Activated CD8-positive, alpha-beta memory T cell treated with anti-CD3 and anti-CD28 coated beads for 36 hours (primary cell): ENCODE data around the gene TOM1. TPM values are rescaled to one million over a fixed set of nuclear protein-coding genes. Genes with fewer than 3 reads are reported as not detected.

Experiments
- CTCF ChIA-PET: fragments of 350-600 bp; sonication (Branson Sonifier 250); formaldehyde crosslinking; loops from one replicate; lab custom pipeline; 2021; ENCODE audit warnings: antibody characterized with exemption; lab: Charles Lee
- POLR2A ChIA-PET: fragments of 350-600 bp; sonication (Branson Sonifier 250); formaldehyde crosslinking; loops from one replicate; lab custom pipeline; 2021; ENCODE audit warnings: antibody characterized with exemption; lab: Charles Lee
- total RNA-seq, 2 experiments: library from RNA; stranded (reverse); gene quantifications; one replicate each; pipeline ENCODE4 v1.2.3, GENCODE V29; 2021

TOM1 gene
- total RNA-seq, 2 experiments from 2014 or later, result 12.2 to 13.2 TPM

DNA sequence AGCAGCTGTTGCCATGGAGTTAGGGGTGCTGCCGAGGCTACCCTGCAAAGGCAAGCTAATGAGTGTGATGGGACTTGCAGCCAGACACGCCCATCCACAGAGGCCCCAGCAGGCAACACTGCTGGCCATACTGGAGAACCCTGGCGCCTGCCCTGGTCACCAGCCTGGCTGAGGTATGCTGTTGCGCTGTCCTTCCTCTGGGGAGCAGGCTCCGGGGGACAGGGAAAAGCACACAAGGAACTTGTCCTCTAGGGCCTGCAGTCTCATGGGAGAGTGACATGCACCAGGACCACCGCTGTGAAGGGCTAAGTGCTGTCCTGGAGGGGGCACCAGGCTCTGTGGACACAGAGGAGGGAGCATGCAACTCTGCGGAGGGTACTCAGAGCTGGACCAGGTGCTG is 35.8 kb downstream of the TOM1 start:
- ChIA-PET POLR2A (no interaction called here), CTCF (interaction anchor here (1.7 kb wide), 1 partner anchor 13 kb away, joined by 5 read pairs; no protein-coding TSS in a partner anchor)

DNA sequence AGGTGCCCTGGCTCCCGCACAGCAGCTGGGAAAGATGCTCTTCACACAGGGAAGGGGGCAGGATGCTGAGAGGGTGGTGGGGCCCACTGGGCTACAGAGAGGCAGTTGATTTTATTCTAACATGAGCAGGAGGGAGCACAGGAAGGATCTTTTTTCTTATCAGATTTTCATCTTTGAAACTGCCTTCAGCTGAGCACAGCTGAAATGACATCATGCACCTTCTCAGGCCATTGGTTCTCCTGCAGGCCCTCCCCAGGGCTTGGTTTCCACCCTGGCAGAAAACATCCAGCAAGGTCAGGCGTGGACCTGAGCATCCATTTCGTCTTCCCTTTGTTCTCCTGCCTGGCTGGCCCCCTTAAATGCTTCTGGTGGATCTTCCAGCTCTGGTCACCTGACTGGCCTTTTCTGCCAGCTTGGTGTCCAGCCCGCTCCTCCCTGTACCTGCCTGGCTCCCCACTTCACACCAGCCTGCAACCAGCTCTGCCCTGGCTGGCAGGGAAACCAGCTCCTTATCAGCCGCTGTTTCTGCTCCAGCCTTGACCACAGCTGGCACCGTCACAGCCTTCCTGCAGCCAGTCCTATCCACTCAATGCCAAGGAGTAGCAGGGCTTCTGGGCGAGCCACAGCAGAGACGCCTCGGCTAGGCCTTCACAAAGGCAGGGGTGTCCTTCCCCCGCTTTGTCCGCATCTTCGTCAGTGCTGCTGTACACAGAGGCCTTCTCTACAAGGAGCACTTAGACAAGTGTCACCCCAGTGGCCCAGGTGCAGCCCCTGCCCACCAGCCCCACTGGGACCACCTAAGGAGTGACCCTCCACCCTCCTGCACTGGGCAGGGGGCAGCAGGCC is 36.5 kb downstream of the TOM1 start:
- POLR2A ChIA-PET, result no interaction called here
- CTCF ChIA-PET, result no interaction called here

DNA sequence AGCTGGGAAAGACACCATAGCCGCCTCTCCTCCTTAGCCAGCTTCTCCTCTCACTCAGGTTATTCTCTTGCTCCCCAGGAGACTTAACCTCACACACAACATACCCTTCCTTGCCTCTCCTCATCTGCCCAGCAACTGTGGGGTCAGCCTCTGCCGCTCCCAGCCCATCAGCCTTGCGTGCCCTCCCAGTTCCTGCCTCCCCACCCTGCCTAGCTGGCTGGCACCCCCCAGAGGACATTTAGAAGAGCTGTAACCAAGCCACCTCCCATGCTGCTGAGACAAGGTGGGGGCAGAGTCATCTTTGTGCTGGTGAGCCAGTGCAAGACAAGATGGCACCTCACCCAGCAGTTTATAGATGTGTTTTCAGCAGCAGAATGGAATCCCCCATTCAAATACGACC is 38.2 kb downstream of the TOM1 start:
- POLR2A ChIA-PET, result no interaction called here
- CTCF ChIA-PET, result interaction anchor here (1.0 to 2.4 kb wide), 2 partner anchors 9 to 12 kb away, joined by 3 to 8 read pairs; no protein-coding TSS in a partner anchor

DNA sequence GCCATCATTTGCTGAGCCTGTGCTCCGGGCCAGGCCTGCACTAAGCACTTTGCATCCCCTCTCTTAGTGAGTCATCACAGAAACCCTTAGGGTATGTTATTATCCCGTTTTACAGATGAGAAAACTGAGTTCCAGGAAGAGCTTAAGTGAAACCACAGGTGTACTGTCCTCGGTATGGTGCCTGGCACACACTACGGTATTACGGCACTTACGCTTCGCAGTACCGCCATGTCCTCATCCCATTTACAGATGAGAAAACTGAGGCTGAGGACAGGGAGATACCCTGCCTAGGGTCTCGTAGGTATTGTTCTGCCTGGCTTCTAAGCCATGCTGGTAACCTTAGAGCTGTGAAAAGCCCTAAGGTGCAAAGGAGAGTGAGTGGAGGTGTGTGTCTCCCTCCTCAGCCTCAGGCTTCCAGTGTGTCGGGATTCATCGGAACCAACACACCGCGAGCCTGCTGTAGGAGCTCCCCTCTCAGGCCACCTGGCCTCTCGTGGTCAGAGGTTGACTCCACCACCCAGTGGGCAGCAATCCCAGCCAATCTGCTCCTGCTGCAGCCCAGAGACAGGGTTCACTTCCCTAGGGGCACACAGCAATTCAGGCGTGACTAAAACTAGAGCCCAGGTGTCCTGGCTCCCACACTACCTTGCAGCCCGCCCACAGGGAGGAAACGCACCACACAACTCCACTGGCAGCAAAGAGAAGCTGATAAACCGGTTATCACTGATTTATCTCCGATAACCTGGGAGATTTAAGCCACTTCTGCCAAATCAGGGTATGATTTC is 41.6 kb downstream of the TOM1 start:
- CTCF ChIA-PET, result no interaction called here
- POLR2A ChIA-PET, result no interaction called here

DNA sequence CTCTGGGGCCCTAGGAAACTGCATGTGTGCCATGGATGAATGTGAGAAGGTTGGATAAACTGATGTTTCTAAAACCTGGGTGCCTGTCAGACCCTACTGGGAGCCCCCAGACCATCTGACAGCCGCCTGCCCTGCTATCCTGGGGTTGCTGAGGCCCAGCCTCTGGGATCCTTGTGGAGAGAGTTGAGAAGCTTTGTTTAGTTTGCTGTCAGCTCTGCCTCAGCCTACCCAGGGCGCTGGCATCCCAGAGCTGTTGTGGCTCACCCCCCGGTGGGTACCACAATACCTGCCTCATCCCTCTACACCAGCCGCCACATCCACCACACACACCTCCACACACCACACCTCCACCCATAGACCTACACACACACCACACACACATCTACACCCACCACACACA is 42.7 kb downstream of the TOM1 start:
- ChIA-PET POLR2A (no interaction called here), CTCF (no interaction called here)

DNA sequence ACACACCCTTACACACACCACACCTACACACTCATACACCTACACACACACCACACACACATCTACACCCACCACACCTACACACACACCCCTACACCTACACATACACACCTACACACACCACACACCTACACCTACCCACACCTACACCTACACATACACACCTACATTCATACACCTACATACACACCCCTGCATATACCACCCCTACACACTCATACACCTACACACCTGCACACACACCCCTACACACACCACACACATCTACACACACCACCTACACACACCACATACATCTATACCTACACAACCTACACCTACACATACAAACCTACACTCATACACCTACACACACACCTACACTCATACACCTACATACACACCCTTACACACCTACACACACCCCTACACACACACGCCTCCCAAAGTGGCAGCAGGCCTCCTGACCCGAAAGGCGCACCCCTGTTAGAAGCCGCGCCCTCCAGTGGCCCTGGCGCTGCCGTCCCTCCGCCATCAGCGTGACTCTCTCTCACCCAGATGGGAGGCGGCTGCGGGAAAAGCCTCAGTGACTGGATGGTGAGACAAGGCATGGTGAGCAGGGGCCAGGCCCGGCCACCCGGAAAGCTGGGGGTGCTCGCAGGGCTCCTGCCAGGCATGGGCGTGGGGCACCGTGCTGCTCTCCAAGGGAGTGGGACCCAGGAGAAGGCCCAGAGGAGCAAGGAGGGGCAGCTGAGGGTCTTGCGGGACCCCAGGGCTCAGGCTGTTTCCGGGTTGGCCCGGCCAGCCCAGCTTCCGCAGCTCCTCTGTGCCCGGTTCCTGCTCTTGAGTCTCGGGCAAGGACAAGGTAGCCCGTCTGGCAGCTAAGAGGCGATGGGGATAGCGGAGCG is 44.2 kb downstream of the TOM1 start:
- CTCF ChIA-PET, result interaction anchor here (0.6 kb wide), 1 partner anchor 43 kb away, joined by 3 read pairs; no protein-coding TSS in a partner anchor

DNA sequence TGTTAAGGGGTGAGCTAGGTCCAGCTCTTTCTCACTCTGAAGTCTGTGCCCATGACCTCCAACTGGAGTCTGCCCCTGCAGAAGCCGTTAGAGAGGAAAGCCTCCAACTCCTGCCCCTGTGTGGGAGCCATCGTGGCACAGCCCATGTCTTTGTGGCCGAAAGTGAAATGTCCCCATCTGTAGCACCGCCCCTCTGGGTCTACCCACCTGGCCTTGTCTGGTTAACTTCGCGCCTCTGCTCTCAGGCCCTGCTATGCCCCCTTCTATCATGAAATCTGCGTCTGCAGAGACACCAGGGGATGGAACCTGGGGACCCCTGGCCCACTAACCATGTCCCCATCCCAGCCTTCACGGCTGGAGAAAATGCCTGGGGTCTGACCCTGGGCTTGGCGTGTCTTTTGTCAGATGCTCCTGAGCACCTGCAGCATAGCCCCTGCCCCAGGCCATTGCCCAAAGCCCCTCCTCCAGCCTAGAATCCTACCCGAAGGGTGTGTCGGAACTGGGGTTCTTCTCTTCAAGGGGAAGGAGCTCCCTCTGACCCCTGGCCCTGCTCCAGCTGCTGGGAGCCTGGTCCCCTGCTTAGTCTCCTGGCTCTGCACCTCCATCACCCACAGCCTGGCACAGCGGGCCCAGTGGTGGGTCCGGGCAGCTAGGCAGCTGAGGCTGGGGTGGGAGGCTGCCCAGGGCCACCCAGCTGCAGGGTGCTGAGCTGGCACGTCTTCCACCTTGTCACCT is 45.4 kb downstream of the TOM1 start:
- CTCF ChIA-PET, result no interaction called here
- POLR2A ChIA-PET, result no interaction called here

More for the DNA sequence above, 44.2 kb downstream of the TOM1 start:
- POLR2A ChIA-PET, result no interaction called here

DNA sequence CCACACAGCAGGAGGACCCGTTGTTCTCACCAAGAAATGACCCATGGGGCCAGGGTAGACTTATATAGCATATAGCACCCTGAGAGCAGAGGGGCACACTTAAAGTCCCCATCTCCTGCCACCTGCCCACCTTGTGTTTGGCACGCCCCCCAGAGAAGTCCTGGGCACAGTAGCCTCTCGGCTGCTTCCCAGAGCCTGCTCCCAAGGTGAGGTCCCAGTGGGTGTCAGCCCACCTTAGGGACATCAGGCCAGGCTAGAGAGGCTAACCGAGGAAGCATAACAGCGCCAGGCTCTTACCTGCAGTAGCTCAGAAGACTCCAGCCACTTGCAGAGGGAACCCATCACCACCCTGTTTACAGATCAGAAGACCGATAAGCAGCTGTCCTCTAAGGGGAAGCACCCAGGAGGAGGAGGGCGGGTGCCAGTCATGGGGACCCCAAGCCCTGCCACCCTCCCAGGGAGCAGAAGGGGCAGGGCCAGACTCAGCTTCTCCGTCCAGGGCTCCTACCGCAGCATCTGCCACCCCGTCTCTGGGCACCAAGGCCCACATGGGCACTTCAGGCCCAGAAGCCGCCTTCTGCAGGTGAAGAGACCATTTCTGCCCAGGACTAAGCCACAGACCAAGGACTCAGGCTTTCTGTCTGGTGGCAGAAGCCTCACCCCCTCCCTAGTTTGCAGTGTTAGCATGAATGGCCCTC is 46.3 kb downstream of the TOM1 start:
- ChIA-PET CTCF (no interaction called here), POLR2A (no interaction called here)

DNA sequence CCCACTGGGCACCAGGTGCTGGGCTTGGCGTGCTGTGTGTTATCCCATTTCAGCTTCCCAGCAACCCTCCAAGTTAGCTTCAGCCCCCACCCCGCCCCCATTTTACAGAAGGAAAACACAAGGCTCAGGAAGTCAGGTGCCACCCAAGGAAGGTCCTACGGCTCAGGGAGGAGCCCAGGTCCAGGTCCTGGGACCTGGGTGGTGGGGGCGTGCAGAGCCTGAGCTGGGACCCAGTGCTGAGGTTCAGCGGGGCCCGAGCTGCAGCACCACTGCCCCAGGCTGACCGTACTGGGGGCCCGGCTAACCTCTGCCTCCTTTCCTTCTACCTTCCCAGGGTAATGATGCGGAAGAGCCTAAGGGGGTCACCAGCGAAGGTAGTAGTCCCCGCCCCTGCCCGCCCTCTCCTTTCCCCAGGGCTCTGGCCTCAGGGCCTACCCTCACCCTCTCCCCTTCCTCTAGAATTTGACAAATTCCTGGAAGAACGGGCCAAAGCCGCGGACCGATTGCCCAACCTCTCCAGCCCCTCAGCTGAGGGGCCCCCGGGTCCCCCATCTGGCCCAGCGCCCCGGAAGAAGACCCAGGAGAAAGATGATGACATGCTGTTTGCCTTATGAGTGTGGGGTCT is 47.0 kb downstream of the TOM1 start:
- CTCF ChIA-PET, result interaction anchor here (2.8 kb wide), 1 partner anchor 236 kb away, joined by 12 read pairs; no protein-coding TSS in a partner anchor
- POLR2A ChIA-PET, result no interaction called here

DNA sequence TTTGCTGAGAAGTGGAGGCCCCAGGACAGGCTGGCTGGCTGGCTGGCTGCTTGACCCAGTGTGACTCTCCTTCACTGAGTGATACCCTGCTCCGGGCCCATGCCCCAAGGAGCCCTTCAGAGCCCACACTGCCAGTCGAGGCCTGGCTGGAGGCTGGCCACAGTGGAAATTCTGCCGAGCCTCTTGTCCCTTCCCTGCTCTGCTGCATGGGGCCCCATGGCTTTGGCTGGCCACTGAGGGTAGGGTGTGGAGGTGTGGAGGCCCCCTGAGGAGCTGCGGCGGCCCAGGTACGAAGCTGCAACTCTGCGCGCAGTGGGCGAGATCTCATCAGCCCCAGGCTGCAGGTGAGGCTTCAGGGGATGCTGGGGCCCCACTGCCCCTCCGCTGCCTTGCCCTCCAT is 47.8 kb downstream of the TOM1 start:
- ChIA-PET CTCF (interaction anchor here (2.8 kb wide), 1 partner anchor 235 kb away, joined by 12 read pairs; no protein-coding TSS in a partner anchor), POLR2A (interaction anchor here (0.6 kb wide), 1 partner anchor 17 kb away, joined by 4 read pairs; no protein-coding TSS in a partner anchor)

DNA sequence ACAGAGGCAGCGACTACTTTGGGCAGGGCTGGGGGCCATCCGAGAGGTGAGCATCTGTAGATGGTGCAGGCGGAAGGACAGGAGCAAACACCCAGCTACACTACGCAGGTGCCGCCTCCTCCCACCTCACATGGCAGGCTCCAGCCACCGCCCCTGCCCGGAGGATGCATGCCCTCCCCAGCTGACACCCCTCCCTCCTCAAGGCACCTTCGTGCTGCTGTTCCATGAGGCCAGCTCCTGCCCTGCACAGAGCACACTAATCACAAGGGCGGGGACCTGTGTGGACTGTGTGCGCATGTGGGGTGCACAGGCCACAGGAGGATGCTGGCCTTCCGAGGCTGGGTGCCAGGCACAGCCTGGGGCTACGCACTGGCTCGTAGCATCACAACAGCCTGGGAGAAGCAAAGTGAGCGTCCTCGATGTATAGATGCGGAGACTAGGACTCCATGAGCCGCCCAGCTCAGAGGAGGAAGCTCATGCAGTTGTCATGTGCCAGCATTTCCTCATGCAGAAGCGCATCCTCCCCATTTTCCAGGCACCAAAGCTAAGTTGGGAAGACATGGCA is 48.4 kb downstream of the TOM1 start:
- CTCF ChIA-PET, result interaction anchor here (1.4 to 2.8 kb wide), 2 partner anchors 13 to 235 kb away, joined by 5 to 12 read pairs; no protein-coding TSS in a partner anchor
- POLR2A ChIA-PET, result interaction anchor here (0.6 kb wide), 1 partner anchor 17 kb away, joined by 4 read pairs; no protein-coding TSS in a partner anchor

DNA sequence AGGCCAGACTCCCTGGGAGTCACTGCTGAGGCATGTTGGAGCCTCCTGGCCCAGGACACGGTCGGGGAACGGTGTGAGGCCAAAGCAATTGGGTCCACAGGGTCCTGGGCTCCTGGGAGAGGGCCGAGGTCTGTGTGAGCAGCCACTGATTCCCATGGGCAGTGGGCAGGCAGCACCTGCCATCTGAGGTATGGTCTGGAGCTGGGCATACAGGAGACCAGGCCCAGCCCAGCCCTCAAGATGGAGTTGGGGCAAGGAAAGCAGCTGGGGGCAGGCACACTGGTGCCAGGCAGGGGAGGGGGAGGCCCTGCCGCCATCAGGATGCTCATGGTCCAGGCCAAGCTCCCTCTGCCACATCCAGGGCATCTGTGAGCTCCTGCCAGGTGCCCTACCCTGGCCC is 49.0 kb downstream of the TOM1 start:
- ChIA-PET CTCF (interaction anchor here (1.4 to 2.8 kb wide), 2 partner anchors 14 to 234 kb away, joined by 5 to 12 read pairs; no protein-coding TSS in a partner anchor), POLR2A (no interaction called here)

DNA sequence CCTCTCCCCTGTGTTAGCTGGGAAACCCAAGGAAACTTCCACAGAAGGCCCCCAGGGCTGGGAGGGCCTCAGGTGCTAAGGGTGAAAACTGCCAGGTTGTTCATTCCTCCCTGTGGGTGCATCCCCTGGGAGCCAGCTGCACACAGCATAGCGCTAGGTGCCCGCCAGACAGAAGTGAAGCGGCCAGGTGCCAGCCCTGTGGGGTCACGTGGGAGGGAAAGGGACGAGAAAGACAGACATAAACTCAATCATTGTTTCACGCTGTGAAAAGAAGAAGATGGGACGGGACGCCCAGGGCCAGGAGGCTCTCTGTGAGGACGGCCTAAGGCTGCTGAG is 49.6 kb downstream of the TOM1 start:
- ChIA-PET POLR2A (no interaction called here), CTCF (interaction anchor here (0.7 to 2.8 kb wide), 7 partner anchors 11 to 386 kb away, joined by 3 to 14 read pairs (median 7); no protein-coding TSS in a partner anchor)

DNA sequence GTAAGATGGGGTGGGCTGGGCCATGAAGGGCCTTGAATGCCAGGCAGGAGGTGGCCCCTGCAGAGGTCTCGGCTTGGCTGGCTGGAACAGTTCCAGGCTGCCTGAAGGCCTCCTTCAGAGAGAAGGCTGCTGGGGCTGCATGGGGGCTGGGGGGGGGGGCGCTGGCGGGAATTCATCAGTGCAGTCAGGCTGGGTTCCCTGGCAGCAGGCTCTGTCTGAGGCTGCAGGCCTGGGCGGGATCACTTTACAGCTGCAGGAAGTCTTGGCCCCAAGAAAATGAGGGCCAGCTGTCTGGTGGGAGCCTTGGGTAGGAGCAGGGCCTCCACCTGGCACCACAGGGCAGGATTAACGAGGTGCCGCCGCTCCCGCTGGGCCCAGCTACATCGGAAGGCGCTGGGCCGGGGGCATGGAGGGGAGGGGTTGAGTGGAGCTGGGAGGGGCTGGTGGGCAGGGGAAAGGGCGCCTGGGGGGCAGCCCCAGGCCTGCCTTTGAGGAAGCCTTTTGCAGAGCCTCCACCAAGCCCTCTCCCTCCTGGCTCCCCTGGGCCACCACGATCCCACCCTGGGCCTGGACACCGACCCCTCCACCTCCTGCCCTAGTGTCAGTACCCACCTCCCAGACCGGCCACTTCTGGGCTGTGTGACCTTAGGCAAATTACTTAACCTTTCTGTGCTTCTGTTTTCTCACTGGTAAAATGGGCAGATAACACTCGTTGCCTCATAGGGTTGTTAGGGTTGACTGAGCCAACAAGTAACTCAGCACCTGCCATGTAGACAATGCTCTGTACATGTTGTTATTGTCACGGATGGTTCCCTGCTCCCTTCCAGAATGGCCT is 50.2 kb downstream of the TOM1 start:
- ChIA-PET CTCF (interaction anchor here (0.7 to 2.1 kb wide), 11 partner anchors 11 to 386 kb away, joined by 3 to 14 read pairs (median 4); no protein-coding TSS in a partner anchor), POLR2A (no interaction called here)

DNA sequence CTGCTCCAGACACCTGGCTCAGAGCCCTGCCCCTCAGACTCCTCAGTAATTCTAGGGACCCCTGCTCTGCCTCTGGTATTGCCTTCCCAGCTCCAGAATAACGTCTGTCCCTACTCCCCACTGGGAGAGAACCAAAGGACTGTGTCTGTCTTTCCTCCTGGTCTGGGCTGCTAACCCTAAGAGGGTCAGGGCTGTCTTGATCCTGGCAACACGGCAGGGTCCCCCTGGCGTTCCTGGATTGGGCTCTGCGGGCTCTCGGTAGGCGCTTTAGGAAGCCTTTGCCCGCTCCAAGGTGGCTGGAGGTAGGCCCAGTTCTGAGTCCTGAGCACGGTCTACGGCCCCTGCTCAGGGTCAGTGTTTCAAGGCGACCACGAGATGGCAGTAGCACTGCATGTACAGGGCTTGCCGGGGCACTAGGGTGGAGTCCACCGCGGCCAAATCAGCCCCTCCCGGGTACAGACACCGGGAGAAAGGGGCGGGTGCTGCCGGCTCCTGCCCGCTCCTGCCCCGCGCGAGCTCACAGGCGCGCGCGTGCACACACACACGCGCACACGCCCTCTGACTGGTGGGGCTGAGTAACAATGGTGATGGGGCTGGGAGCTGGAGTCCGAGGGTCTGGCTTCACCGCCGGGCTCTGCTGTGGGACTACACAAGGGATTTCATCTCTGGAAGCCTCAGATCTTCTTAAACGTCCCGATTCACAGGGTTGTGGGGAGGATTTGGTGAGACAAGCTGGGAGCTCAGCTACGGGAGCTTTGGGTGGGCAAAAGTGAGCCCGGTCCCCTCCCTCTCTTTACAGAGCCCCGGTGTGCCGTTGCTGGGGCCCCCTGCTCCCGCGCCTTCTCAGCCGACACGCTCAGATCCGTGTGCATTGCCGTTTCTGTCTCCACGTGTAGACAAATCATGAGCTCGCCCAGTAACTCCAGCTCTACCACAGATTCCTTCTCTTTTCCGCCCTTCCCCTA is 51.1 kb downstream of the TOM1 start:
- CTCF ChIA-PET, result interaction anchor here (0.6 to 2.1 kb wide), 30 partner anchors 12 to 774 kb away, joined by 3 to 14 read pairs (median 4); partner anchors contain the start of gene APOL6
- POLR2A ChIA-PET, result interaction anchor here (1.1 kb wide), 1 partner anchor 53 kb away, joined by 5 read pairs; no protein-coding TSS in a partner anchor
